ENCODE results near the gene ZNF487. TPM values are rescaled to one million over a fixed set of nuclear protein-coding genes. Genes with fewer than 3 reads are reported as not detected.

The ZNF487 gene
- total and polyA plus RNA-seq, 2 of the 4 experiments (the other 2 are of a cell fraction) = 1.7 to 2.7 TPM

DNA sequence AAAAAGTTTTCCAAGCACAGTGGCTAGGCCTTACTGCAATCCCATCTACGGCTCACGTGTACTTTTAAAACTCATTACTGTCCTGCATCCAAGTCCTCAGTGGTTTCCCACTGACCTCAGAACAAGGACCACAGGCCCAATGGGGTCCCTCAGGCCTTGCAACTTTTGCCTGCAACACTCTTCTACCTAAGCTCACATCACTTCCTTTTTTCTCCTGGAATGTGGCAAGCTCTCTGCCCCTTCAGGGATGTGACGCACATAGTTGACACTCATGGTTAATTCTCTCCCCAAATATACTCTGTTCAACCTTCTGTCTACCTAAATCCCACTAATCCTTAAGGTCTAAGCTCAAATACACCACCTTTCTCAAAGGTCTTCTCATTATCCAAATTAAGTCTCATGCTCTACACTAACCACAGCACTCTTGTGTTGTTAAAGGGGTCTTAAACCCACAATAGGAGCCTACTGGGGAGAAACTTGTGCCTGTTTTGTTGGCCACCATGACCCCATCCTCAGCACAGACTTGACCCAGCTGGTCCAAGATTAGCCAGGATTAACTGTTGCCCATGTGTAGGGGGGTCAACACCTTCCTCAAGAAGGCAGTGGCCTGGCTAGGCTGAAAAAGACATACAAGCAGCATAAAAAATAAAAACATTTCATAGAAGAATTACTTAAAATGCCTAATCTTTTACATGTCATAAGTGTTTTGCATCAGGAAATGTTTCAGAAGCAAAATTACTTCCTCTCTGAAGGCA is 43.1 kb upstream of the ZNF487 start:
- Histone ChIP-seq H4K8ac (ENCODE audit: low read depth in 2 of 2, low read length in 2 of 2) (no peak overlapping the region), H3K36me3 (ENCODE audit: control insufficient read depth, insufficient read depth, low read length) (peaks cover 43% of the 10 kb centered on the region), H3K9ac (ENCODE audit: low read depth, low read length) (no peak overlapping the region), H3K27ac (ENCODE audit: insufficient read depth, low read length) (no peak overlapping the region), H4K91ac (ENCODE audit: insufficient read depth, low read depth, low read length) (no peak overlapping the region), H3K56ac (ENCODE audit: extremely low read depth, insufficient read depth, low read length) (no peak overlapping the region), H3K4ac (ENCODE audit: low read depth, low read length) (no peak overlapping the region), H3K9me3 (ENCODE audit: control insufficient read depth, insufficient read depth, low read length) (no peaks in the 10 kb centered on the region), H2AFZ (replicated peaks; ENCODE audit: low read length, poor library complexity) (no peak overlapping the region), H2BK5ac (ENCODE audit: low read depth, low read length, poor library complexity, severe bottlenecking) (no peak overlapping the region), H2AK9ac (replicated peaks; ENCODE audit: low read depth, low read length, poor library complexity) (no peak overlapping the region), H3K14ac (replicated peaks; ENCODE audit: low read depth, low read length) (no peak overlapping the region), H3K9me1 (ENCODE audit: insufficient read depth, low read length) (peaks cover 7% of the 10 kb centered on the region), H4K5ac (ENCODE audit: low read depth, low read length) (no peak overlapping the region), H2BK15ac (ENCODE audit: low read depth, low read length) (no peak overlapping the region), H2AK5ac (ENCODE audit: low read depth, low read length) (no peak overlapping the region), H3K4me1 (ENCODE audit: control insufficient read depth, insufficient read depth, low read length) (peaks cover 7% of the 10 kb centered on the region), H3K79me1 (ENCODE audit: low read depth in 1 of 2, low read length in 2 of 2) (peaks cover 22 to 64% of the 10 kb centered on the region in 2 experiments), H2BK20ac (ENCODE audit: low read depth, low read length) (no peak overlapping the region), H3K23ac (ENCODE audit: low read depth, low read length) (0 out of 2 replicates have a peak overlapping the region, but pooled peaks have one; percentile 38), H4K20me1 (ENCODE audit: insufficient read depth, low read length) (peaks cover 81% of the 10 kb centered on the region), H3K4me3 (ENCODE audit: insufficient read depth, low read depth, low read length) (no peak overlapping the region), H3K18ac (ENCODE audit: low read depth, low read length) (no peak overlapping the region), H2BK120ac (ENCODE audit: low read depth, low read length) (no peak overlapping the region), H3K4me2 (ENCODE audit: low read depth, low read length) (no peak overlapping the region), H3K27me3 (ENCODE audit: control insufficient read depth, insufficient read depth, low read length) (no peaks in the 10 kb centered on the region)
- DNase-seq = no peak
- TF ChIP-seq CEBPB (IDR thresholded peaks at IDR 0.05; ENCODE audit: low read depth, low read length) = no peak
- TF ChIP-seq CHD1 (IDR thresholded peaks at IDR 0.05; ENCODE audit: low read depth, low read length) = no peak
- TF ChIP-seq SMC3 (IDR thresholded peaks at IDR 0.05; ENCODE audit: low read depth, low read length) = no peak
- no peak for TF ChIP-seq NFE2L2 (IDR thresholded peaks at IDR 0.05; ENCODE audit: low read depth, low read length)
- no peak for TF ChIP-seq POLR2A (IDR thresholded peaks at IDR 0.05; ENCODE audit: low read depth, low read length)
- no peak for TF ChIP-seq MXI1 (IDR thresholded peaks at IDR 0.05; ENCODE audit: borderline replicate concordance, low read depth, low read length)
- TF ChIP-seq, protein P1, sequence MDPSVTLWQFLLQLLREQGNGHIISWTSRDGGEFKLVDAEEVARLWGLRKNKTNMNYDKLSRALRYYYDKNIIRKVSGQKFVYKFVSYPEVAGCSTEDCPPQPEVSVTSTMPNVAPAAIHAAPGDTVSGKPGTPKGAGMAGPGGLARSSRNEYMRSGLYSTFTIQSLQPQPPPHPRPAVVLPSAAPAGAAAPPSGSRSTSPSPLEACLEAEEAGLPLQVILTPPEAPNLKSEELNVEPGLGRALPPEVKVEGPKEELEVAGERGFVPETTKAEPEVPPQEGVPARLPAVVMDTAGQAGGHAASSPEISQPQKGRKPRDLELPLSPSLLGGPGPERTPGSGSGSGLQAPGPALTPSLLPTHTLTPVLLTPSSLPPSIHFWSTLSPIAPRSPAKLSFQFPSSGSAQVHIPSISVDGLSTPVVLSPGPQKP (IDR thresholded peaks at IDR 0.05; ENCODE audit: borderline replicate concordance, low read depth, low read length) = no peak
- no peak for TF ChIP-seq RFX5 (IDR thresholded peaks at IDR 0.05; ENCODE audit: low read depth, low read length)
- TF ChIP-seq MAFK (IDR thresholded peaks at IDR 0.05; ENCODE audit: low read depth, low read length) = no peak
- TF ChIP-seq, protein P2, sequence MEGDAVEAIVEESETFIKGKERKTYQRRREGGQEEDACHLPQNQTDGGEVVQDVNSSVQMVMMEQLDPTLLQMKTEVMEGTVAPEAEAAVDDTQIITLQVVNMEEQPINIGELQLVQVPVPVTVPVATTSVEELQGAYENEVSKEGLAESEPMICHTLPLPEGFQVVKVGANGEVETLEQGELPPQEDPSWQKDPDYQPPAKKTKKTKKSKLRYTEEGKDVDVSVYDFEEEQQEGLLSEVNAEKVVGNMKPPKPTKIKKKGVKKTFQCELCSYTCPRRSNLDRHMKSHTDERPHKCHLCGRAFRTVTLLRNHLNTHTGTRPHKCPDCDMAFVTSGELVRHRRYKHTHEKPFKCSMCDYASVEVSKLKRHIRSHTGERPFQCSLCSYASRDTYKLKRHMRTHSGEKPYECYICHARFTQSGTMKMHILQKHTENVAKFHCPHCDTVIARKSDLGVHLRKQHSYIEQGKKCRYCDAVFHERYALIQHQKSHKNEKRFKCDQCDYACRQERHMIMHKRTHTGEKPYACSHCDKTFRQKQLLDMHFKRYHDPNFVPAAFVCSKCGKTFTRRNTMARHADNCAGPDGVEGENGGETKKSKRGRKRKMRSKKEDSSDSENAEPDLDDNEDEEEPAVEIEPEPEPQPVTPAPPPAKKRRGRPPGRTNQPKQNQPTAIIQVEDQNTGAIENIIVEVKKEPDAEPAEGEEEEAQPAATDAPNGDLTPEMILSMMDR (conservative IDR thresholded peaks at IDR 0.05; ENCODE audit: low read depth, low read length) = no peak
- TF ChIP-seq FOS (IDR thresholded peaks at IDR 0.05; ENCODE audit: low read depth, low read length) = no peak
- TF ChIP-seq, protein P3, sequence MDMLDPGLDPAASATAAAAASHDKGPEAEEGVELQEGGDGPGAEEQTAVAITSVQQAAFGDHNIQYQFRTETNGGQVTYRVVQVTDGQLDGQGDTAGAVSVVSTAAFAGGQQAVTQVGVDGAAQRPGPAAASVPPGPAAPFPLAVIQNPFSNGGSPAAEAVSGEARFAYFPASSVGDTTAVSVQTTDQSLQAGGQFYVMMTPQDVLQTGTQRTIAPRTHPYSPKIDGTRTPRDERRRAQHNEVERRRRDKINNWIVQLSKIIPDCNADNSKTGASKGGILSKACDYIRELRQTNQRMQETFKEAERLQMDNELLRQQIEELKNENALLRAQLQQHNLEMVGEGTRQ (IDR thresholded peaks at IDR 0.05; ENCODE audit: low read depth, low read length) = no peak
- no peak for TF ChIP-seq MAZ (IDR thresholded peaks at IDR 0.05; ENCODE audit: borderline replicate concordance, low read depth, low read length)
- no peak for TF ChIP-seq BHLHE40 (IDR thresholded peaks at IDR 0.05; ENCODE audit: low read depth, low read length)
- no peak for TF ChIP-seq RCOR1 (IDR thresholded peaks at IDR 0.05; ENCODE audit: insufficient replicate concordance, low read length)
- no peak for TF ChIP-seq RAD21 (IDR thresholded peaks at IDR 0.05; ENCODE audit: low read length)
- ChIA-PET CTCF (no interaction called here), POLR2A (ENCODE audit: unreplicated experiment) (no interaction called here)
- no TSS peak for BruUV-seq (replicated peaks)
- dilution Hi-C loops (cut with HindIII; ENCODE audit: low sequenced_read_pairs, unreplicated experiment) = no loop called here
- intact Hi-C loops (cut with micrococcal nuclease) = no loop called here
- in situ Hi-C loops (cut with MboI; ENCODE audit: low sequenced_read_pairs) = no loop called here
- ATAC-seq (ENCODE audit: low read depth) = no peak
- 100% methylated on average over 1 of the region's 3 CpGs; no CpG with 5 or more reads in 1 of the 2 experiments for WGBS, 2 experiments (ENCODE audit: extremely low coverage in 2 of 2, insufficient read length in 1 of 2)

All from IMR-90 (cell line).